Nephron progenitor cell (in vitro differentiated cells): ENCODE results near the gene EMC1.
"Not testable (repeated sequence)": the region's sequence is repeated elsewhere in the genome, so short reads cannot be mapped to it uniquely, and the experiment has no call there.

Experiments
- DNase-seq: peaks from one replicate; pipeline ENCODE4 v3.0.0; 2021
- H3K27ac Mint-ChIP-seq: 2 replicates; pipeline ENCODE4 v1.8.0; 2021; ENCODE audit warnings: mild to moderate bottlenecking, moderate library complexity, mixed read lengths
- H3K27me3 Mint-ChIP-seq: 2 replicates; pipeline ENCODE4 v1.8.0; 2021; ENCODE audit warnings: mild to moderate bottlenecking, low read depth, mixed read lengths; ENCODE audit not compliant: poor library complexity
- H3K36me3 Mint-ChIP-seq: 2 replicates; pipeline ENCODE4 v1.8.0; 2021; ENCODE audit warnings: low read depth, mixed read lengths
- H3K4me1 Mint-ChIP-seq: 2 replicates; pipeline ENCODE4 v1.8.0; 2021; ENCODE audit warnings: mixed read lengths
- H3K4me3 Mint-ChIP-seq: 2 replicates; pipeline ENCODE4 v1.8.0; 2021; ENCODE audit warnings: mild to moderate bottlenecking, moderate library complexity, mixed read lengths
- H3K9me3 Mint-ChIP-seq: 2 replicates; pipeline ENCODE4 v1.8.0; 2021; ENCODE audit warnings: mild to moderate bottlenecking, moderate library complexity, mixed read lengths
- TF ChIP-seq, protein P1 (sequence below): fragments of 200-600 bp; sonication (generic); IDR thresholded peaks from 2 replicates; pipeline ENCODE4 v1.5.0; 2021; ENCODE audit warnings: antibody characterized with exemption

Gene EMC1

DNA sequence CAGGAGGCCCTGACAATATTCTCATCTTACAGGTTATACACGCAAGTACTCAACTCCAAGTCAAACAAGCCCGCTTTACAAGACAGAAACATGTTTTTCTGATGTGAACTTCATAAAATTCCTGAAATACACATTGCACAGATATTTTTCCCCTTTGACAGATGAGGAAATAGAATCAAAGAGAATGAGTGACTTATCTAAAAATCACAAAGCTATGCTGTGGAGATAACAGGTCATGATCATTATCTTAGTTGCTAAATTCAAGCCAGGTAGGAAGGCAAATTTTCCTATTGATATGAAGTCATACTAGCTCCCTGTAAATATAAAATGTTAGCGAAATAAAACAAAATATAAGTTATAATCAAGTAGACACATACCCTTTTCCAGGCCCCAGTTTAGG lies 59.5 kb downstream of the EMC1 start:
- no peak overlapping the region for H3K4me3 Mint-ChIP-seq
- H3K9me3 Mint-ChIP-seq: no peaks in the 10 kb centered on the region
- TF ChIP-seq, protein P1, sequence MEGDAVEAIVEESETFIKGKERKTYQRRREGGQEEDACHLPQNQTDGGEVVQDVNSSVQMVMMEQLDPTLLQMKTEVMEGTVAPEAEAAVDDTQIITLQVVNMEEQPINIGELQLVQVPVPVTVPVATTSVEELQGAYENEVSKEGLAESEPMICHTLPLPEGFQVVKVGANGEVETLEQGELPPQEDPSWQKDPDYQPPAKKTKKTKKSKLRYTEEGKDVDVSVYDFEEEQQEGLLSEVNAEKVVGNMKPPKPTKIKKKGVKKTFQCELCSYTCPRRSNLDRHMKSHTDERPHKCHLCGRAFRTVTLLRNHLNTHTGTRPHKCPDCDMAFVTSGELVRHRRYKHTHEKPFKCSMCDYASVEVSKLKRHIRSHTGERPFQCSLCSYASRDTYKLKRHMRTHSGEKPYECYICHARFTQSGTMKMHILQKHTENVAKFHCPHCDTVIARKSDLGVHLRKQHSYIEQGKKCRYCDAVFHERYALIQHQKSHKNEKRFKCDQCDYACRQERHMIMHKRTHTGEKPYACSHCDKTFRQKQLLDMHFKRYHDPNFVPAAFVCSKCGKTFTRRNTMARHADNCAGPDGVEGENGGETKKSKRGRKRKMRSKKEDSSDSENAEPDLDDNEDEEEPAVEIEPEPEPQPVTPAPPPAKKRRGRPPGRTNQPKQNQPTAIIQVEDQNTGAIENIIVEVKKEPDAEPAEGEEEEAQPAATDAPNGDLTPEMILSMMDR: no peak
- H3K27ac Mint-ChIP-seq: no peak overlapping the region
- H3K36me3 Mint-ChIP-seq: peaks cover 74% of the 10 kb centered on the region
- peaks cover 7% of the 10 kb centered on the region for H3K4me1 Mint-ChIP-seq
- no peak for DNase-seq
- no peaks in the 10 kb centered on the region for H3K27me3 Mint-ChIP-seq

DNA sequence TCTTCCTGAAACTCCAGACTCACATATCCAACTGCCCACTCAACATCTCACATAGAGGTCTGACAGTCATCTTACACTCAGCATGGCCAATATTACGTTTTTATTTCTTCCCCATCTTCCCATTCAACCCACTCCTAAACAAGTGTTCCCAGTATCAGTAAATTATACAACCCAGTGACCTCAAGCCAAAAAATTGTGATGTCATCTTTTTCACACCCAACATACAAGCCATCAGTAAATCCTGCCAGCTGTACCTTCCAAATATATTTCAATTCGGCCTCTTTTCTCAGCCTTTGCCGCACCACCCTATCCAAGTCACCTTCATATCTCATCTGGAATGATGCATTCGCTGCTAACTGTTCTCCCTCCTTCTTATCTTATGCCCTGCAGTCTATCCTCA lies 60.9 kb downstream of the EMC1 start:
- Mint-ChIP-seq H3K27ac (no peak overlapping the region), H3K36me3 (peaks cover 76% of the 10 kb centered on the region), H3K4me1 (peaks cover 7% of the 10 kb centered on the region), H3K27me3 (no peaks in the 10 kb centered on the region), H3K4me3 (no peak overlapping the region), H3K9me3 (no peaks in the 10 kb centered on the region)
- DNase-seq: no peak
- TF ChIP-seq, protein P1: no peak

DNA sequence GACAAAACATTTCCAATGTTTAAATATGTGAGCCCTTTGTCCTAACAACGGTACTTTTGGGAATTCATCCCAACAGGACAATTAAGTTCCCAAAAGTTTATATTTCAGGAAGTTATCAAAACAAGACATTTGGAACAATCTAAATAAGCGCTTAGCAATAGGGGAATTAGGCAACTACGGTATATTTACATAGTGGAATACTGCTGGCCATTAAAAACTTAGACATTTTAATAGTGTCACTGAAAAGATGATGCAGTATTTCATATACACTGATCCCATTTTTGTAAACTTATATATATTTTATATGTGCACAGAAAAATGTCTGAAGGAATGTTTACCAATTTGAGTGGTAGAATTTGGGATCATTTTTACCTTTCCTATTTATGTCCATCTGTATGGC lies 62.1 kb downstream of the EMC1 start:
- Mint-ChIP-seq H3K36me3 (peaks cover 83% of the 10 kb centered on the region), H3K27me3 (no peaks in the 10 kb centered on the region), H3K4me1 (peaks cover 7% of the 10 kb centered on the region), H3K27ac (no peak overlapping the region), H3K4me3 (no peak overlapping the region), H3K9me3 (no peaks in the 10 kb centered on the region)
- DNase-seq: no peak
- TF ChIP-seq, protein P1: no peak

DNA sequence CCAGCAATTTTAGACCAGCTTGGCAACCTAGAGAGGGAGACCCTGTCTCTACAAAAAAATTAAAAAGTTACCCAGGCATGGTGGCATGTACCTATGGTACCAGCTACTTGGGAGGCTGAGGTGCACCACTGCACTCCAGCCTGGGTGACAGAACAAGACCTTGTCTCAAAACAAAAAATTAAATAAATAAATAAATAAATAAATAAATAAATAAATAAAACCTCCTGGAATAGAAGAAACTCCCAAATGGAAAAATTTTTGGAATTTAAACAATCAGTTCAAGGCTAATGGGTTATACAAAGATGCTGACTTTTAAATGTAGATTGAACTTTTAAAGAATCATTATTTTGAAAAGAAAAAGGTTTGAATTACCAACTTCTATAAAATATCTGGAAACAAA lies 63.5 kb downstream of the EMC1 start:
- no peak for DNase-seq
- Mint-ChIP-seq H3K27ac (no peak overlapping the region), H3K4me3 (no peak overlapping the region), H3K27me3 (no peaks in the 10 kb centered on the region), H3K36me3 (peaks cover 79% of the 10 kb centered on the region), H3K9me3 (no peaks in the 10 kb centered on the region), H3K4me1 (peaks cover 7% of the 10 kb centered on the region)
- TF ChIP-seq, protein P1: no peak

DNA sequence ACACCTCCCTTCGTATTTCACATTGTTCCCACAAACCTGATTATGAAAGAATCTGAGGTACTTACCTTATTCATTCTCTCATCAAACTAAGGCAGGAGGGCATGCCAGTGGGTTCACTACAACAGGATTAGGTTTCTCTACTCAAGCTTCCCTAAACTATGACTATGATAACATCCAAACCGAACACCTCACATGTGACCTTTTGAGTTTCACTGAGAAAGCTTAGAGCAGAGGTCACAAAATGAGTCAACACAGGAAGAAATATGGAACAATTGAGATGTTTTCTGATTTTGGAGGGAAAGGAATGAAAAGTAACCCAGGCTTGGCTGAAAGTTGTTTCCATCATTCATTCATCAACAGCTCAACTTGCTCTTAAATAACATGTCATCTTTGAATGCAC lies 65.3 kb downstream of the EMC1 start:
- H3K27ac Mint-ChIP-seq: no peak overlapping the region
- peaks cover 7% of the 10 kb centered on the region for H3K4me1 Mint-ChIP-seq
- no peaks in the 10 kb centered on the region for H3K9me3 Mint-ChIP-seq
- H3K36me3 Mint-ChIP-seq: peaks cover 80% of the 10 kb centered on the region
- no peak overlapping the region for H3K4me3 Mint-ChIP-seq
- no peak for DNase-seq
- TF ChIP-seq, protein P1: no peak
- H3K27me3 Mint-ChIP-seq: no peaks in the 10 kb centered on the region

DNA sequence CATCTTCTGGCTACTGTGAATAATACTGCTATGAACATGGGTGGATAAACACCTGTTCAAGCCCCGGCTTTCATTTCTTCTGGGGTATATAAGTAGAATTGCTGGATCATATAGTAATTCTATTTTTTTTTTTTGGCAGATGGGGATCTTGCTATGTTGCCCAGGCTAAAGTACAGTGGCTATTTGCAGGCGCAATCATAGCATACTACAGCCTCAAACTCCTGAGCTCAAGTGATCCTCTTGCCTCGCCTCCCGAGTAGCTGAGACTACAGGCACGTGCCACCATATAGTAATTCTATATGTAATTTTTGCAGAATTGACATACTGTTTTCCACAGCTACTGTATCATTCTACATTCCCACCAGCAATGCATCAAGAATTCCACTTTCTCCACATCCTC lies 69.1 kb downstream of the EMC1 start:
- no peaks in the 10 kb centered on the region for H3K4me1 Mint-ChIP-seq
- H3K36me3 Mint-ChIP-seq: peaks cover 65% of the 10 kb centered on the region

DNA sequence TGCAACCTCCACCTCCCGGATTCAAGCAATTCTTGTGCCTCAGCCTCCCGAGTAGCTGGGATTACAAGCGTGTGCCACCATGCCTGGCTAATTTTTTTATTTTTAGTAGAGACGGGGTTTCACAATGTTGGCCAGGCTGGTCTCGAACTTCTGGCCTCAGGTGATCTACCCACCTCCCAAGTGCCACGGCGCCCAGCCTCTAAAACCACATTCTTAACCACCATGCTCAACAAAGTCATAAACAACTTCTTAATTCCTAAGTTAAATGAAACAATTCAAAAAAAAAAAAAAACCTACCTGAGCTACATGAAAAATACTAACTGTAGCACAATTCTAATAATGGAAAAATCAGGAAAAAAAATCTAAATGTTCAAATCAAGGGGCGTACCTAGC lies 71.1 kb downstream of the EMC1 start:
- H3K4me1 Mint-ChIP-seq, H3K9me3 Mint-ChIP-seq, H3K27me3 Mint-ChIP-seq, DNase-seq, H3K4me3 Mint-ChIP-seq, H3K27ac Mint-ChIP-seq: not testable (repeated sequence)
- H3K36me3 Mint-ChIP-seq: peaks cover 66% of the 10 kb centered on the region

More for the DNA sequence above, 69.1 kb downstream of the EMC1 start:
- no peak overlapping the region for H3K4me3 Mint-ChIP-seq
- TF ChIP-seq, protein P1: no peak
- no peak overlapping the region for H3K27ac Mint-ChIP-seq
- no peak for DNase-seq
- no peaks in the 10 kb centered on the region for H3K9me3 Mint-ChIP-seq
- H3K27me3 Mint-ChIP-seq: no peaks in the 10 kb centered on the region
